Fibroblast of mammary gland (primary cell): Measurements from ENCODE around the gene TMC1.

Experiments
- DNase-seq: peaks from one replicate; pipeline ENCODE4 v3.0.0-alpha.2; 2010; ENCODE audit warnings: low read depth
- H3K4me3 ChIP-seq: 2 replicates; pipeline ENCODE4 v1.5.1; 2011; ENCODE audit warnings: low read depth, mild to moderate bottlenecking, low read length, moderate library complexity; ENCODE audit not compliant: control insufficient read depth
- TF ChIP-seq, protein P1 (sequence below): conservative IDR thresholded peaks from 2 replicates; pipeline ENCODE4 v1.5.1; 2011; ENCODE audit warnings: low read depth, low read length, inconsistent platforms; ENCODE audit not compliant: control insufficient read depth, insufficient read depth

The TMC1 gene

DNA sequence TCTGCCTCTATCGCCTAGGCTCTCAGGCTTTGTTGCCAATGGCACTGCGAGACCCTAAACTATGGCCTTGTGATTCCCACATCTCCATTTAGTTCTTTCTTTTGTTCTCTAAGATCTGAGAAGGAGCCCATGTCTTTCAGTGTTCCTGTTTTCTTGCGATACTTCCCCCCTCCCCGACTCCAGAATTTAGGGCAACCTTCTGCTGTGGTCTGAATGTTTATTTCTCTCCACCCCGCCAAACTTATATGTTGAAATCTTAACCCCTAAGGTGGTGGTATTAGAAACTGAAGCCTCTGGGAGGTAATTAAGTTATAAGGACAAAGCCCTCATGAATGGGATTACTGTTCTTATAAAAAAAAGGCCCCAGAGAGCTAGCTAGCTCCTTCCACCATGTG is 6.4 kb downstream of the TMC1 start:
- TF ChIP-seq, protein P1, sequence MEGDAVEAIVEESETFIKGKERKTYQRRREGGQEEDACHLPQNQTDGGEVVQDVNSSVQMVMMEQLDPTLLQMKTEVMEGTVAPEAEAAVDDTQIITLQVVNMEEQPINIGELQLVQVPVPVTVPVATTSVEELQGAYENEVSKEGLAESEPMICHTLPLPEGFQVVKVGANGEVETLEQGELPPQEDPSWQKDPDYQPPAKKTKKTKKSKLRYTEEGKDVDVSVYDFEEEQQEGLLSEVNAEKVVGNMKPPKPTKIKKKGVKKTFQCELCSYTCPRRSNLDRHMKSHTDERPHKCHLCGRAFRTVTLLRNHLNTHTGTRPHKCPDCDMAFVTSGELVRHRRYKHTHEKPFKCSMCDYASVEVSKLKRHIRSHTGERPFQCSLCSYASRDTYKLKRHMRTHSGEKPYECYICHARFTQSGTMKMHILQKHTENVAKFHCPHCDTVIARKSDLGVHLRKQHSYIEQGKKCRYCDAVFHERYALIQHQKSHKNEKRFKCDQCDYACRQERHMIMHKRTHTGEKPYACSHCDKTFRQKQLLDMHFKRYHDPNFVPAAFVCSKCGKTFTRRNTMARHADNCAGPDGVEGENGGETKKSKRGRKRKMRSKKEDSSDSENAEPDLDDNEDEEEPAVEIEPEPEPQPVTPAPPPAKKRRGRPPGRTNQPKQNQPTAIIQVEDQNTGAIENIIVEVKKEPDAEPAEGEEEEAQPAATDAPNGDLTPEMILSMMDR = no peak
- no peak for DNase-seq
- peak overlapping the region; percentile 18 for H3K4me3 ChIP-seq

DNA sequence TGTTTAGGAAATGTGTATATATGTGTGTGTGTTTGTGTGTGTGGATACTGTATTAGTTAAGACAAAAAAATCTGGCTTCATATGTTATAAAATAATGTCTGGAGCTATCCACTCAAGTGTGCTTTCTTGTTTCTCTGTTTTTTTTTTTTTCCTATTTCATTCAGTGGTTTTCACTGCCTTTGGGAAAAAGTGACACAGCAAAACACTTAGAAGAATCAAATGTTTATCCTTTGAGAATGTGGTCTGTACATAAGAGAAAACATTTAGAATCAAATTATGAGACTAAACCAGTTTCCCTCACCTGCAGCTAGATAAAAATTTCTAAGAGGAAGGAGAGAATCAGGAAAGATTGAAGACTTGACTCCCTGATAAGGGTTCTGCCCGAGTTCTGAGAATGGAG is 8.1 kb downstream of the TMC1 start:
- no peak overlapping the region for H3K4me3 ChIP-seq
- no peak for DNase-seq
- TF ChIP-seq, protein P1 = no peak

DNA sequence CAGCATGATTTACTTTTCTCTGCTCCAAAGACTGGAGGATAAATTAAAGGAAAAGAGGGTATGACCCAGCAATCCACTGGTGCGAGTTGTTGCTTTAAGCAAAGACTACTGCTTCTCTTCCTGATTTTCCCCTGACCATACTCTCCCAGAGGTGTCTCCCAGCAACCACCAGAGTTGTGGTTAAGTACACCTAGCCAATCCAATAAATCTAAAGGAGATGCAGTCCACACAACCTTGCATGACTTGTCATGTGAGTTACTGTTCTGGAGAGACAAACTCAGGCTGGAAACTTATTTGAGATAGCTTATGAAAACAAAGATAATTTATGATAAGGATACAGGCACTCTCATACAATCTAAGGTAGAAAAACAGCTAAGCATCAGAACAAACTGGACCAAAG is 11.9 kb downstream of the TMC1 start:
- DNase-seq = no peak
- TF ChIP-seq, protein P1 = no peak
- no peak overlapping the region for H3K4me3 ChIP-seq

DNA sequence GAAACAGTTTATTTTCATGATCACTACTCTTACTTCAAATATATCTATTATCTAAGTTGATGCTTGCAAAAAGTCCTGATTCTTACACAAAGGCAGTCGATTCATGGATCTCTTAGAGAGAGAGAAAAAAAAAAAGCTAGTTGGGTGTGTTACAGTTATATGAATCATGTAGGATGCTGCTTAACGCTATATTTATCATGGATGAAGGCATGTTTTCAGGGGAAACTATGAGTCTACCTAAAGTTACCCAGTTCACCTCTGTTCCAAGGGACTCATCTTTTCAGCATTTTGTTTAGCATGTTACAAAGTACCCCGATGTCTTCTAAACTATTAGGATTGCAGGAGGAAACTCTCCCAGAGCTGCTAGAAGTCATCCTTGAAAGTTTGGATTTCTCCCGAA is 13.5 kb downstream of the TMC1 start:
- no peak overlapping the region for H3K4me3 ChIP-seq
- DNase-seq = no peak
- TF ChIP-seq, protein P1 = no peak

DNA sequence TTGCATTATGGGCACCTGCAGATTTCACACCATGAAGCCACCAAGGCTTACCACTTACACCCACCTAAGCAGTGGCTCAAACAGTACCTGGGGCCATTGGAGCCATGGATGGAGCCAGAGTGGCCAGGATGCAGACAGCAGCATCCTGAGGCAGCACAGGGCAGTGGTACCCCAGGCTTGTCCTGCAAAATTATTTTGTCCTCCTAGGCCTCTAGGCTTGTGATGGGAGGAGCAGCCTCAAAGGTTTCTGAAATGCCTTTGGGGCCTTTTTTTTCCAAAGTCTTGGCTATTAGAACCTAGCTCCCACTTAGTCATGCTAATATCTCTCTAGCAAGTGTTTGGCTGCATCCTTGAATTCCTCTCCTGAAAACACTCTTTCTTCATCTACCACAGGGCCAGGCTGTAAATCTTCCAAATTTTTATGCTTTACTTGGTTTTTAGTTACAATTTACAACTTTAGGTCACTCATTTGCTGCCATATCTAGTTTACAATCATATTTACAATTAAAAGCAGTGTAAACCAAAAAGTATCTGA is 15.7 kb downstream of the TMC1 start:
- no peak for DNase-seq
- no peak overlapping the region for H3K4me3 ChIP-seq
- TF ChIP-seq, protein P1 = no peak

DNA sequence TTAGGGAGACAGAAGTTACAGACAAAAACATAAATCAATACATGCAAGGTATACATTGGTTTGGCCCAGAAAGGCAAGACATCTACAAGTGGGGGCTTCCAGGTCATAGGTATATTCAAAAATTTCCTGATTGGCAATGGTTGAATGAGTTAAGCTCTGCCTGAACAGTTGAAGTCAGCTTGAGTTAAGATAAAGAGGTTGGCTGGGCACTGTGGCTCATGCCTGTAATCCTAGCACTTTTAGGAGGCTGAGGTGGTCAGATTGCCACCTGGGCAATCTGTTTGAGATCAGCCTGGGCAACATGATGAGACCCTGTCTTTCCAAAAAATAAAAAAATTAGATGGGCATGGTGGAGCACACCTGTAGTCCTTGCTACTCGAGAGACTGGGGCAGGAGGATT is 16.3 kb downstream of the TMC1 start:
- DNase-seq = no peak
- no peak overlapping the region for H3K4me3 ChIP-seq
- TF ChIP-seq, protein P1 = no peak
